Thyroid gland (tissue), 4 donors: Measurements from ENCODE around the gene INPP5F.

ENCODE experiments used
- CTCF ChIP-seq, 6 experiments: fragments of 200-600 bp in 3 of 6; fragments of 450-650 bp in 3 of 6; sonication (generic) in 3 of 6; IDR thresholded peaks; one replicate each; pipeline ENCODE4 v1.5.1; 2016 to 2019; ENCODE audit warnings: antibody characterized with exemption in 6 of 6, mild to moderate bottlenecking in 2 of 6, inconsistent platforms in 1 of 6, moderate library complexity in 1 of 6
- POLR2A ChIP-seq, 2 donors: fragments of 450-650 bp; IDR thresholded peaks; one replicate each; pipeline ENCODE4 v1.6.1; 2017; ENCODE audit warnings: antibody characterized with exemption in 2 of 2, mild to moderate bottlenecking in 2 of 2, moderate library complexity in 1 of 2

- TF ChIP-seq CTCF (IDR thresholded peaks at IDR 0.05) (no peak), POLR2A (IDR thresholded peaks at IDR 0.05) (no peak)
Observed at GRCh38 chr10:119754936-119755335, 29.1 kb downstream of the INPP5F start.
